Stimulated activated CD4-positive, alpha-beta T cell treated with anti-CD3 and anti-CD28 coated beads, TNF-alpha, amount 100 ng/mL, for 1 hour (primary cell): Measurements from ENCODE around the gene CAPS2.
"Not testable (repeated sequence)": the region's sequence is repeated elsewhere in the genome, so short reads cannot be mapped to it uniquely, and the experiment has no call there.

ENCODE experiments used
- DNase-seq, 3 donors: peaks; one replicate each; pipeline ENCODE4 v3.0.0-alpha.2; 2020; ENCODE audit warnings: low read depth in 3 of 3, low spot score in 1 of 3

The CAPS2 gene

GRCh38 chr12:75329918-75330826 is at the start of gene CAPS2:
Gene CAPS2, minus strand, starts transcription at chr12:75330324. Its CDS starts 3,826 bp downstream, at chr12:75326498.
- DNase-seq: peak in 1 of 3 donors; percentile 53

DNA sequence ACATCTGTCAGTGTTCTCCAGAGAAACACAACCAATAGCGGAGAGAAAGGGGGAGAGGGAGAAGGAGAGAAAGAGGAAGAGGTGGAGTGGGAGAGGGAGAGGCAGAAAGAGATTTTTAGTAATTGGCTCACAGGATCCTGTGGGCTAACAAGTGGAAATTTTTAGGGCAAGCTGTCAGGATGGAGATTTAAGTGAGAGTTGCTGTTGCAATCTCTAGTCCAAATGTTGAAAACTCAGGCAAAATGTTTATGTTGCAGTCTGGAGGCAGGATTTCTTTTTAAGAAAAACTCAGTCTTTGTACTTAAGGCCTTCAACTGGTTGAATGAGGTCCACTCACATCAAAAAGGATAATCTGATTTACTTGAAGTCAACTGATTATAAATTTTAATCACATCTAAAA is 48.2 kb upstream of the CAPS2 start:
- no peak for DNase-seq

DNA sequence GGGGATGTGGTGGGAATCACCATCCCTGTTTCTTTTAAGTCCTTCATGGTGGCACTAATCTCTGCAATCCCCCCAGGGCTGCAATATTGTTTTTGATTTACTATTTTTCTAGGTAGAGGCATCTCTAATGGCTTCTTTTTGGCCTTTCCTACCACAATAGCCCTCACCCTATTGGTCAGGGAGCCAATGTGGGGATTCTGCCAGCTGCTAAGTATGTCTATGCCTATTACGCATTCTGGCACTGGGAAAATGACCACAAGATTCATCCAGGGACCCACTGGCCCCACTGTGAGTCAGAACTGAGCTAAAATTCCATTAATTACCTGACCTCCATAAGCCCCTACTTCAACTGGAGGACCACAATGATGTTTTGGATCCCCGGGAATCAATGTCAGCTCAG is 44.8 kb upstream of the CAPS2 start:
- DNase-seq: no peak

DNA sequence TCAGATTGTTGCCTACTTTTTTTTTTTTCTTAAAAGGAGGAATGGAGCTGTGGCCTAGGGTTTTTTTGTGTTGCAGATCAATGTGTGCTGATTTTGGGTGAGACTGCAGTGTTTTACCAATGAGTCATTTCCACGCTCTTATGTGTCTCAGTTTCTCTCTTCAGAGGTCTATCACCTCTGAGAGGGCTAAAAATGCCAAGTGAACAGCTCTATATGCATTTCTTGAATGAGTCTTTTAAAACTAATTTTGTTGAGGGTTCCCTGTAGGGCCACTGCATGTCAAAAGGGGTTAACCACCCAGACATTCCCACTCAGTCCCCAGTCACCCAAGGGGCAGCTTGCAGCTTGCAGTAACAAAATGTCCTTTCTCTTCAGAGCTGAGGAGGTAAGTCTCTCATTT is 36.5 kb upstream of the CAPS2 start:
- DNase-seq: no peak

DNA sequence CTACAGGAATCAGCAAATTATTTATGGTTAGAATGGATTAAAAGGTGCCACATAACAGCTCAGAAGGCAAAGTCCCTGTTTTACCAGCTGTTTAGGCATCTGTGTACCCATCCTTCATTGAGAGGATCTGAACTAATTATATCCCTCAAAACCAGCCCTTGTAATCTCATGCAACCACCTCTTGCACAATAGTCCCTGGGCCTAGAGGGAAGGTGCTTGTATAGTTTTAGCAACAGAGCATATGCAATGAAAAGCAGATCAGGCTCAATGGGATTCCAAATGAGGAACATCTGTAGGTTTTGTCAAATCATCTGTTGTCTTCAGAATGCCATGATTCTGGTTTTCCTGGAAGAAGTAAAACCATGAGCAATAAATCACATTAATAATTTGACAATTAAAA is 34.8 kb upstream of the CAPS2 start:
- no peak for DNase-seq

DNA sequence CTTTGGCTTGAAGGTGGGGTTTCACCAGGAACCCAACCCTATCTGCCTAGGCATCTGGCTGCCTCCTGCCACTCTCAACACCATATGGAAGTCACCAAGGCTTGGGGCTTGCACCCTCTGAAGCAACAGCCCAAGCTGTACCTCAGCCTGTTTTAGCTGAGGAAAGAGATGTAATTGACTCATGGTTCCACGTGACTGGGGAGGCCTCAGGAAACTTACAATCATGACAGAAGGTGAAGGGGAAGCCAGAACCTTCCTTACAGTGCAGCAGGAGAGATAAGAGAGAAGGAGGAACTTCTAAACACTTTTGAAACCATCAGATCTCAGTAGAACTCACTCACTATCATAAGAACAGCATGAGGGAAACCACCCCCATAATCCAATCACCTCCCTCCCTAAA is 31.3 kb upstream of the CAPS2 start:
- DNase-seq: no peak

- DNase-seq: no peak
Measured at GRCh38 chr12:75360920-75361319, 30.8 kb upstream of the CAPS2 start.

GRCh38 chr12:75354011-75354410 is 23.9 kb upstream of the CAPS2 start:
- DNase-seq: no peak

DNA sequence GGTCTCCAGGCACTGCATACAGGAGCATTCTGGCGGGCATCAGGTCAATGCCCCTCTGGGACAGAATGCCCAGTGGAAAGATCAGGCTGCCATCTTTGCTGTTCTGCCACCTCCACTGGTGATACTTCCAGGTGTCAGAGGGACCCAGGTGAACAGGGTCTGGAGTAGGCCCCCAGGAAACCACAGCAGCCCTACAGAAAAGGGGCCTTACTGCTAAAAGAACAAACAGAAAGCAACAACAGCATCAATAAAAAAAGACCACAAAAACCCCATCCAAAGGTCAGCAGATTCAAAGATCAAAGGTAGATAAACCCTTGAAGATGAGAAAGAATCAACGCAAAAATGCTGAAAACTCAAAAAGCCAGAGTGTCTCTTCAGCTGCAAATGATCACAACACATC is 20.3 kb upstream of the CAPS2 start:
- DNase-seq: no peak

- no peak for DNase-seq
Measured at GRCh38 chr12:75349946-75350345, 19.8 kb upstream of the CAPS2 start.

- not testable (repeated sequence) for DNase-seq
Measured at GRCh38 chr12:75346215-75346614, 16.1 kb upstream of the CAPS2 start.

- DNase-seq: no peak
Measured at GRCh38 chr12:75345531-75345930, 15.4 kb upstream of the CAPS2 start.

DNA sequence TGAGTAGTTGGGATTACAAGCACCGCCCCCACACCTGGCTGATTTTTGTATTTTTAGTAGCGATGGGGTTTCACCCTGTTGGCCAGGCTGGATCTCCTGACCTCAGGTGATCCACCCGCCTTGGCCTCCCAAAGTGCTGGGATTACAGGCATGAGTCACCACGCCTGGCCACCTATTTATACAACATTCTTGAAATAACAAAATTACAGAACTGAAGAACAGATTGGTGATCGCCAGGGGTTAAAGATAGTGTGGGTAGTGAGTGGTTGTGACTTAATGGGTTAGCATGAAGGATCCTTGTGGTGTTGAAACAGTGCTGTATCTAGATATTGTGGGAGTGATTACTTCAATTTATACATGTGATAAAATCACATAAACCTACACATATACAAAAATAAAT is 11.7 kb upstream of the CAPS2 start:
- no peak for DNase-seq

GRCh38 chr12:75337905-75338304 is 7.8 kb upstream of the CAPS2 start:
- DNase-seq: no peak

DNA sequence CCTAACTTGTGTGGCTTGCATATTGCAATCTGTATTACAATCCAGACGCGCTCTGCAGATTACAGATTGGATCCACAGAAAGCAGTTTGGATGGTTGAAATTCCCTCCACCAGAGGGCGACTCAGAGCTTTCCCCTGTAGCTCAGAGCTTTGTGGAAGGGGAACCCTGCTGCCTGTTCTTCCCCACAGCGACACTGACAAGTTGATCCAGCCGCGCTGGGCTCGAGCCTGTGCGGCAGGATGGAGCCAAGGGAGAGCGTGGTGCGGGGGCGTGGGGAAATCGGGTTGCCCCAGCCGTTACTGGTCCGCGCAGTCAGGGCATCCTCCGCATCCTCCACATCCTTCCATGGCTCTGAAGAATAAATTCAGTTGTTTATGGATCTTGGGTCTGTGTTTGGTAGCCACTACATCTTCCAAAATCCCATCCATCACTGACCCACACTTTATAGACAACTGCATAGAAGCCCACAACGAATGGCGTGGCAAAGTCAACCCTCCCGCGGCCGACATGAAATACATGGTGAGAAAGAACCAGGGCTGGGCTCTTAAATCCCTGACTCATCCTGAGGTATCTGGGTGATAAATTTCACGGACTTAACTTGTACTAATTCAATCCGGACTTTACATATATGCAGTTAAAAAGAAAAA is 4.4 kb upstream of the CAPS2 start, which contains the start of gene GLIPR1L1:
Gene GLIPR1L1 (plus strand): TSS at position 287 of the 647 bp plus-strand sequence. CDS start 59 bp downstream, at position 346.
- peak; percentile 59 to 61 (median 60) for DNase-seq

GRCh38 chr12:75327642-75328041 is 2.5 kb downstream of the CAPS2 start:
- DNase-seq: no peak

- DNase-seq: no peak
Measured at GRCh38 chr12:75323663-75324062, 6.5 kb downstream of the CAPS2 start.

GRCh38 chr12:75322464-75322863 is 7.7 kb downstream of the CAPS2 start:
- no peak for DNase-seq

- no peak for DNase-seq
Measured at GRCh38 chr12:75317784-75318183, 12.3 kb downstream of the CAPS2 start.

DNA sequence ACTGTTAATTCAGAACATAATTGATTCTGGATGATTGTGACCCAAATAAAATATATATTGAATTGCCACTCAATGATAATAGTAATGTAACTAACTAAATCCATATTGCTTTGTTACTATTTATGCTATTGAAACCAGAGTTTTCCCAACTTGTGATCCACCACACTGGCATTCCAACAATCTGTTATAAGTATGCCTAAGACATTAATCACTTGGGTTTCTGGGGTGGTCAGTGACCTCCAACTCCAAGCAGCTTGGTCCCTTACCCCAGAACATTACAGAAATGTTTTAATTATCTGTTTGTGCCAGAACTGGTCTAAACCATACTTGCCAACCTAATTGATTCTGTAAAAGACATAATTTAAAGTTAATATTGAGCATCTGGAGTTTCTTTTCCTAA is 14.6 kb downstream of the CAPS2 start:
- DNase-seq: no peak

GRCh38 chr12:75311369-75311768 is 18.8 kb downstream of the CAPS2 start:
- no peak for DNase-seq

DNA sequence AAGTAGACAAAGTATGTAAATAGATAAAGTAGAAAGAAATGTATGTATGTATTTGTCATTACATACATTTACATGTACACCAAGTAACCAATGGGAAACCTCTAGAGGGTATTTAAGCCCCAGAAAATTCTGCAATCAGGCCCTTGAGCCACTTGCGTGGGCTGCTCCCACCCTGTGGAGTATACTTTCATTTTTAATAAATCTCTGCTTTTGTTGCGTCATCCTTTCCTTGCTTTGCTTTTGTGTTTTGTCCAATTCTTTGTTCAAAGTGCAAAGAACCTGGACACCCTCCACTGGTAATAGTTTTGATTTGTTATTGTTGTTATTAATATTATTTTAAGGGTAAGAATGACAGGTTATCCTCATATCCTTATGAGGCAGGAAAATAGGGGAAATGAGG is 21.8 kb downstream of the CAPS2 start:
- no peak for DNase-seq
